Measurements from ENCODE around the gene ZFP92.

DNA sequence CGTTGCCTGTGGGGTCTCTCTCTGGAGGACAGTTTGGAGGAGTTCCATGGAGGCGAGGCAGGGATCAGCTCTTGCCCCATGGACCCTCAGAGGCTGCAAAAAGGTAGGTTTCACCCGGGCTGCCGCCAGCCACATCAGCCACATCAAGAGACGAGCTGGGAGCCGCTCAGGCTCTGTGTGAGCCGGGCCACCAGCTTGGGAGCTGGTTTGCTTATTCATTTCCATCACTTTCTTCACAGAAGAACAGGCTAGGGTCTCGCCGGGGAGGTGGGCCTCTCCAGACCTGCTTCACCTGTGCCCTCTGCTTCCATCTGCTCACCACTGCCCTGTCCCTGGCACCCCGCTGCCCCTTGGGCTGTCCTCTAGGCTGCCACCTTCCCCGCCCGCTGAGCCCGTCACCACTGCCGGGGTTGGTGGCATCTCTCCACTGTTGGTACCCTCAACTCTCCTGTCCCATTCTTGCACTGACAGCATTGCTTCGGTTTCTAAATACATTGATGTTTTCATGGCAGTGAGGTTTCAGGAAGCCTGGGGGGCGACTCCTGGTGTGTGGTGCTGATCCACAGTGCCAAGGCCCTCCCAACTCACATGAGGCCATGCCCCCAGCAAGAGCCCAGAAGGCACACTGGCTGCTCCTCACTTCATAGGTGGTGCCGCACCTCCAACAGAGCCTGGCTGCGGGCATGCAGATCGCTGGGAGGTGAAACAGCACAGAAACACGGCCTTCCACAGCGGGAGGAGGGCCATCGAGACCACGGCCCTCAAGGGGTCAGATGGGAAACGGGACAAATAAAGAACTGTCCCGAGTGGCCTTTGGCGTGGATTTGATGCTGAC is 39.1 kb downstream of the ZFP92 start:
- TF ChIP-seq, protein P1, sequence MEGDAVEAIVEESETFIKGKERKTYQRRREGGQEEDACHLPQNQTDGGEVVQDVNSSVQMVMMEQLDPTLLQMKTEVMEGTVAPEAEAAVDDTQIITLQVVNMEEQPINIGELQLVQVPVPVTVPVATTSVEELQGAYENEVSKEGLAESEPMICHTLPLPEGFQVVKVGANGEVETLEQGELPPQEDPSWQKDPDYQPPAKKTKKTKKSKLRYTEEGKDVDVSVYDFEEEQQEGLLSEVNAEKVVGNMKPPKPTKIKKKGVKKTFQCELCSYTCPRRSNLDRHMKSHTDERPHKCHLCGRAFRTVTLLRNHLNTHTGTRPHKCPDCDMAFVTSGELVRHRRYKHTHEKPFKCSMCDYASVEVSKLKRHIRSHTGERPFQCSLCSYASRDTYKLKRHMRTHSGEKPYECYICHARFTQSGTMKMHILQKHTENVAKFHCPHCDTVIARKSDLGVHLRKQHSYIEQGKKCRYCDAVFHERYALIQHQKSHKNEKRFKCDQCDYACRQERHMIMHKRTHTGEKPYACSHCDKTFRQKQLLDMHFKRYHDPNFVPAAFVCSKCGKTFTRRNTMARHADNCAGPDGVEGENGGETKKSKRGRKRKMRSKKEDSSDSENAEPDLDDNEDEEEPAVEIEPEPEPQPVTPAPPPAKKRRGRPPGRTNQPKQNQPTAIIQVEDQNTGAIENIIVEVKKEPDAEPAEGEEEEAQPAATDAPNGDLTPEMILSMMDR (IDR thresholded peaks at IDR 0.05; ENCODE audit: insufficient read depth, low read depth, low read length): no peak
- TF ChIP-seq EZH2 (IDR thresholded peaks at IDR 0.05; ENCODE audit: insufficient read depth, low read length): no peak

Data from astrocyte (in vitro differentiated cells and primary cell).